Stimulated activated CD8-positive, alpha-beta memory T cell treated with anti-CD3 and anti-CD28 coated beads, Interleukin-7, amount 100 ng/mL, for 4 hours (primary cell): ENCODE results near the gene TFDP1.
"Not testable (repeated sequence)": the region's sequence is repeated elsewhere in the genome, so short reads cannot be mapped to it uniquely, and the experiment has no call there.

Experiments used
- DNase-seq, 2 donors: peaks; one replicate each; pipeline ENCODE4 v3.0.0-alpha.2; 2020; ENCODE audit warnings: low read depth in 2 of 2

Gene TFDP1

GRCh38 chr13:113617961-113618360 is 33.4 kb downstream of the TFDP1 start:
- DNase-seq, result no peak

GRCh38 chr13:113618455-113618854 is 33.9 kb downstream of the TFDP1 start:
- DNase-seq, result no peak

GRCh38 chr13:113620036-113620796 is 35.7 kb downstream of the TFDP1 start:
- DNase-seq, result no peak

GRCh38 chr13:113621046-113621445 is 36.5 kb downstream of the TFDP1 start:
- no peak for DNase-seq

- DNase-seq, result not testable (repeated sequence)
These were observed 36.9 kb downstream of the TFDP1 start for GRCh38 chr13:113621498-113621897.

GRCh38 chr13:113621986-113622550 is 37.5 kb downstream of the TFDP1 start:
- DNase-seq, result not testable (repeated sequence)

GRCh38 chr13:113622791-113623490 is 38.4 kb downstream of the TFDP1 start:
- no peak for DNase-seq

- no peak for DNase-seq
These were observed 39.1 kb downstream of the TFDP1 start for GRCh38 chr13:113623491-113624234.

- no peak for DNase-seq
These were observed 39.7 kb downstream of the TFDP1 start for GRCh38 chr13:113624235-113624587.

- not testable (repeated sequence) for DNase-seq
These were observed 40.2 kb downstream of the TFDP1 start for GRCh38 chr13:113624640-113625304.

- DNase-seq, result no peak
These were observed 41.6 kb downstream of the TFDP1 start for GRCh38 chr13:113625965-113626721.

- DNase-seq, result no peak
These were observed 42.6 kb downstream of the TFDP1 start for GRCh38 chr13:113627136-113627535.

GRCh38 chr13:113628291-113629270 is 44.0 kb downstream of the TFDP1 start:
- no peak for DNase-seq

- DNase-seq, result no peak
These were observed 45.3 kb downstream of the TFDP1 start for GRCh38 chr13:113629866-113630265.

GRCh38 chr13:113630296-113630695 is 45.7 kb downstream of the TFDP1 start:
- no peak for DNase-seq

- DNase-seq, result no peak
These were observed 46.3 kb downstream of the TFDP1 start for GRCh38 chr13:113630804-113631203.

GRCh38 chr13:113631341-113632095 is 47.0 kb downstream of the TFDP1 start:
- no peak for DNase-seq

GRCh38 chr13:113632706-113633484 is 48.3 kb downstream of the TFDP1 start:
- no peak for DNase-seq
